GM12874 (cell line): ENCODE data around the gene C2CD4A.

Experiments
- TF ChIP-seq, protein P1 (sequence below): IDR thresholded peaks from 2 replicates; pipeline ENCODE4 v1.5.1; 2011; ENCODE audit warnings: low read depth, mild to moderate bottlenecking, control low read depth, low read length, moderate library complexity; ENCODE audit not compliant: insufficient read depth

Gene C2CD4A

DNA sequence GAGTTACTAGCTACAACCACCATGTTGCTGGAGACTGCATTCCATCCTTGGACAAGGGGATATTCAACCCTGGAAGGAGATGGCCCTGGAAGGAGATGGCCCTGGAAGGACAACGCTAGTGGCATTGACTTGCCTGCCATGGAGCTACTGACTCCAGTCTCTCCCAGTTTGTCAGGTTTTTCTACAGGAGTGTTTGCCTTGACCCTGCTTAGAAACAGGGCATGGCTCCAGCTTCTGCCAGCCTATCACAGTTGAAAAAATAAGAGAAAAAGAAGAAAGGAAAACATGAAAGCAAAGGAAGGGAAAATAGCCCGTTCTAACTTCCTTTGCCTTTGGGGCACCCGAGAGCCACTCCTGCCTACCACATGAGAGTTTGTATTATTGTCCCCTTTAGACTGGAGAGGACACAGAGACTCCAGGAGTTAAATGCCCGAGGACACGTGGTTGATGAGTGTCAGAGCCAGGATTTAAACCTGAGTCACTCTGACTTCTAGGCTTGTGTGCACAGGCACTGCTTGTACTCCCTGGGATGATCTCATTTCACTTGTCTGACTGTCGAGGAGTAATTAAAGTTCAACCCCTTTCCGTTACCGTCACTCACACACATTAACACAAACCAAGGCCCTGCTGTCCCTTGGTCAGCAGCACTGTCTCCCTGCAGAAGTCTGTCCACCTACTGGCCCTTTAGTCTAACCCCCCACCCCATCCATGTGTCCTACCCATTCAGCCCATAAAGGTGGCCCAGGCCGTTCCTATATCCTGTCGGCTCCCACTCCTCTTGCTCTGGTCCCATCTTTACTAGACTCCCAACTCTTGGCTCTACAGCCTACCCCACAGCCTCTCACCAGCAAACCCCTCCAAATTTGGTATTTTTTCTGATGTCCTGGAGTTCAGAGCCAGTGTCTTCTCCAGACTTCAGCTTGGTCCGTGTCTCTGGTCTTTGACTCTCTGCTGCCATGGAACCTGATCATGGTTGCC lies 46.1 kb downstream of the C2CD4A start:
- TF ChIP-seq, protein P1, sequence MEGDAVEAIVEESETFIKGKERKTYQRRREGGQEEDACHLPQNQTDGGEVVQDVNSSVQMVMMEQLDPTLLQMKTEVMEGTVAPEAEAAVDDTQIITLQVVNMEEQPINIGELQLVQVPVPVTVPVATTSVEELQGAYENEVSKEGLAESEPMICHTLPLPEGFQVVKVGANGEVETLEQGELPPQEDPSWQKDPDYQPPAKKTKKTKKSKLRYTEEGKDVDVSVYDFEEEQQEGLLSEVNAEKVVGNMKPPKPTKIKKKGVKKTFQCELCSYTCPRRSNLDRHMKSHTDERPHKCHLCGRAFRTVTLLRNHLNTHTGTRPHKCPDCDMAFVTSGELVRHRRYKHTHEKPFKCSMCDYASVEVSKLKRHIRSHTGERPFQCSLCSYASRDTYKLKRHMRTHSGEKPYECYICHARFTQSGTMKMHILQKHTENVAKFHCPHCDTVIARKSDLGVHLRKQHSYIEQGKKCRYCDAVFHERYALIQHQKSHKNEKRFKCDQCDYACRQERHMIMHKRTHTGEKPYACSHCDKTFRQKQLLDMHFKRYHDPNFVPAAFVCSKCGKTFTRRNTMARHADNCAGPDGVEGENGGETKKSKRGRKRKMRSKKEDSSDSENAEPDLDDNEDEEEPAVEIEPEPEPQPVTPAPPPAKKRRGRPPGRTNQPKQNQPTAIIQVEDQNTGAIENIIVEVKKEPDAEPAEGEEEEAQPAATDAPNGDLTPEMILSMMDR = no peak

DNA sequence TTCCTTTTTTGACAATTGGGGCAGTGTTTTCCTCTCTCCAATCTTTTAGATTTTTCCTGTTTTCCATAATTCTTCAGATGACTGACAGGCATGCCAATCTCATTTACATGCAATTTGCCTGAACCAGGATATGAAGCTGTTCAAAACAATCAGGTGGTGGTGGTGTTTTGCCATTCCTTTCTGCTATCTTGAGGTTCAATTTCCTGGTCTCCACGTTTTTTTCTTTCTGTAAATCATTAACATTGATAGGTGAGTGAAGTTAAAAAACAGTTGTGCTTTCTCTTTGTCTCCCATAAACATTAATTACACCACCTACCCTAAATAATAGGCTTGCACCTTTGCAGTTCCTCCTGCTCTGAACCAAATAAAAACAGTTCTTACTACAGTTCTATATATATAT lies 49.1 kb downstream of the C2CD4A start:
- TF ChIP-seq, protein P1 = no peak

DNA sequence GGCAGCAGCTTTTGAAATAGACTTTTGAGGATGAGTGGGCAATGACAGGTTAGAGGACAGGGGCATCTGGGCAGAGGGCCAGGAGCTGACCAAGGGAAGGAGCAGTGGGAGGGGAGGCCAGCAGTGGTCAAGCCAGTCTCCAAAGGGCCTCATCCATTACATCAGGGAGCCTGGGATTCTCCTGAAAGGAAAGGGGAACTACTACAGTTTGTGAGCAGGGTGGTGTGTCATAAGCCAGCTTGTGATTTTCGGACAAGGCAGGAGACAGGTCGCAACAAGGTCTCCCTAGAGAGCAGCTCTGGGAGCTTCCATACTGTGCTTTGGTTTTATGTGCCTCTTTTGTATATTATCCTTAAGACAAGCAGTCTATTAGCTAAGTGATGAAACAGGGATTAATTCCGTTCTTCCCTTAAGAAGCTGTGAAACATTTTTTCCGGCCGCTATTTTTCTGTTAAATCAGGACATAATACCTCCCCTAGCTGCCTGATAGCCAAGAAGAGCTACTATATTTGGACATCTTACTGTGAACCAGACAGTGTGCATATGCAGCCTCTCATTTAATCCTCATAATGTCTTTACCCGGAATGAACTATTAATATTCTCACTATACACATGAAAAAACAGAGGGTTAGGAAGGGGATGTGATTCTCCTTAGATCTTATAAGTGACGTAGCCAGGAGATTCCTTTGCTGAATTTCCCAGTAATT lies 51.9 kb downstream of the C2CD4A start:
- TF ChIP-seq, protein P1 = no peak

DNA sequence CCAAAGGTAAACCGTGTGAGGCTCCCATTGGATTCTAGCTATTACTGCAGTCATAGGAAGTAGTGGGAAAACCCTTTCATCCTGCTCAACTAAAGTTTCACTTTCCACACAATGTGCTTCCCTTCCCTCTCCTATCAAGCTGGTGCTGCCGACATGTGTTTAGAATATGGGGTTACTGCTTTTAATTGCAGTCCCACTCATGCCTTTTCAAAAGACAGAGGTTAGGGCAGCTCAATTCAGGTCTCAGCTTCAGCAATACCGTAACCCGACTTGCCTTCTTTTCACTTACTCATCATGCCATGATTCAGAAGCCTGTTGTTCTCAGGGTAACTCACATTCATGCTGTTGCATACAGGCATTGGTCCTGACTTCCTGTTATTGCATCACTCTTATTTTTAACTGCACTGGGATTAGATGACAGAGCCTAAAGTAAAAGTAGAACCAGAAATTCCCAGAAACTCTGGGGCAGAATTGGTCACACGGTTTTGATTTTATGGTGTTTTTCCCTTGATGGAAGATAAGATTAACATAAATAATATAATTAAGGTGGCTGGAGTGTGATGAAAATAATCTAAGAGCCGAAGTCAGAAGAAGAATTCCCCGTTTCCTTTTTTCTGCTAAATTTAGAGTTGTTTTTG lies 52.6 kb downstream of the C2CD4A start:
- TF ChIP-seq, protein P1 = no peak

DNA sequence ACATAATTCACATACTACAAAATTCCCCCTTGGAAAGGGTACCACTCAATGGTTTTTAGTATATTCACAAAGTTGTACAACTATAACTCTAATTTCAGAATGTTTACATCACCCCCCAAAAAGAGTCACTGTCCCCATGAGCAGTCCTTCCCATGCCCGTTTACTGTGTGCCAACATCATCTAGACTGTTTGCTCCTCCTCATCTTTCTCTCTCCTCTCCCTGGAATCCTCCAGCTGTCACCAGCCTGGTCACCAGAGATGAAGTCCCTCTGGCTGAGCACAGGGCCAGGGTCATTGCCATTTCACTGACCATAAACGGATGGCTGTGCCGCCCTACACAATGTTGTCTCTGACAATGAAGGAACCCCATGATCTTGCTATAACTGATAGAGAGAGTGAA lies 53.1 kb downstream of the C2CD4A start:
- TF ChIP-seq, protein P1 = no peak
